Stomach (tissue), 4 donors: ENCODE measurements around the gene ARPC1A.

Experiments used
- POLR2A ChIP-seq, 4 donors: fragments of 450-650 bp; IDR thresholded peaks; one replicate each; pipeline ENCODE4 v1.6.1; 2016; ENCODE audit warnings: antibody characterized with exemption in 4 of 4, control low read depth in 2 of 4, mild to moderate bottlenecking in 1 of 4, moderate library complexity in 1 of 4
- TF ChIP-seq, protein P1 (sequence below), 7 experiments: fragments of 450-650 bp in 4 of 7; fragments of 200-600 bp in 3 of 7; sonication (generic) in 3 of 7; IDR thresholded peaks; one replicate each; pipeline ENCODE4 v1.5.1; 2016 to 2019; ENCODE audit warnings: antibody characterized with exemption in 7 of 7, control low read depth in 2 of 7, mild to moderate bottlenecking in 1 of 7

DNA sequence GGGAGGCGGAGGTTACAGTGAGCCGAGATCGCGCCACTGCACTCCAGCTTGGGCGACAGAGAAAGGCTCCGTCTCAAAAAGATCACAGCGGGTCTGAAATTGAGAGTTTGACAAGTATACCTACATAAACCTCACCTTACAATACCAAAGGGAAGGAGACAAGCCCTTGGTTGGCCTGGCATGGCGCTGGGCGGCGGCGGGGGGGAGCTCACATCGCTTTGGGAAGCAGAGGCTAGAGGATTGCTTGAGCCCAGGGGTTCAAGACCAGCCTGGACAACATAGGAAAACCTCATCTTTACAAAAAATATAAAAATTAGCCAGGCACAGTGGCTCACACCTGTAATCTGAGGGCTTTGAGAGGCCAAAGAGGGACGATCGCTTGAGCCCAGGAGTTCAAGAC is 1.1 kb upstream of the ARPC1A start:
- no peak for TF ChIP-seq POLR2A (IDR thresholded peaks at IDR 0.05)
- TF ChIP-seq, protein P1, sequence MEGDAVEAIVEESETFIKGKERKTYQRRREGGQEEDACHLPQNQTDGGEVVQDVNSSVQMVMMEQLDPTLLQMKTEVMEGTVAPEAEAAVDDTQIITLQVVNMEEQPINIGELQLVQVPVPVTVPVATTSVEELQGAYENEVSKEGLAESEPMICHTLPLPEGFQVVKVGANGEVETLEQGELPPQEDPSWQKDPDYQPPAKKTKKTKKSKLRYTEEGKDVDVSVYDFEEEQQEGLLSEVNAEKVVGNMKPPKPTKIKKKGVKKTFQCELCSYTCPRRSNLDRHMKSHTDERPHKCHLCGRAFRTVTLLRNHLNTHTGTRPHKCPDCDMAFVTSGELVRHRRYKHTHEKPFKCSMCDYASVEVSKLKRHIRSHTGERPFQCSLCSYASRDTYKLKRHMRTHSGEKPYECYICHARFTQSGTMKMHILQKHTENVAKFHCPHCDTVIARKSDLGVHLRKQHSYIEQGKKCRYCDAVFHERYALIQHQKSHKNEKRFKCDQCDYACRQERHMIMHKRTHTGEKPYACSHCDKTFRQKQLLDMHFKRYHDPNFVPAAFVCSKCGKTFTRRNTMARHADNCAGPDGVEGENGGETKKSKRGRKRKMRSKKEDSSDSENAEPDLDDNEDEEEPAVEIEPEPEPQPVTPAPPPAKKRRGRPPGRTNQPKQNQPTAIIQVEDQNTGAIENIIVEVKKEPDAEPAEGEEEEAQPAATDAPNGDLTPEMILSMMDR (IDR thresholded peaks at IDR 0.05): no peak
